NB4 (cell line): ENCODE data around the gene PELI2.

Experiments used
- POLR2A ChIP-seq: IDR thresholded peaks from 2 replicates; pipeline ENCODE4 v1.6.1; 2011; ENCODE audit warnings: mild to moderate bottlenecking; ENCODE audit not compliant: insufficient read length; ENCODE audit errors: extremely low read depth
- TF ChIP-seq, protein P1 (sequence below): IDR thresholded peaks from one replicate; pipeline ENCODE4 v1.5.1; 2012; ENCODE audit warnings: low read depth, low read length
- TF ChIP-seq, protein P2 (sequence below): IDR thresholded peaks from 2 replicates; pipeline ENCODE4 v1.6.1; 2011; ENCODE audit warnings: low read depth, low read length

DNA sequence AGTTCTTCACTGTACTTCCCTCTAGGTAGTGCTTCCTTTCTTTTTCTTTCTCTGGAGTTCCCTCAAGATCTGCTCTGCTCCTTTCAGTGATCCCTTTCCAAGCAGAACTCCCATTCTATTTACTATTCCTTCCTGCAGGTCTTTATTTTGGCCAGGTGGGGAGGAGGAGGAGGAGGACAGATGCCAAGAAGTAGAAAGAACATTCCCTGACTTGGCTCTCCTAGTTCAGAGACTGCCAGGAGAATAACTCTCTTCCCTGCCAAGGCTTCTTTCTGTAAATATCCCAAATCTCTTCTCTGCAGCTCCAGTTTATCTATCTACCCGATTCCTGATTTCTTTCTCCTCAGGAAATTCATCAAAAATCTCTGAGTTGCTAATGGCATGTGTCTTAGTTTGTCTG, 231.7 kb downstream of the PELI2 start:
- TF ChIP-seq, protein P1, sequence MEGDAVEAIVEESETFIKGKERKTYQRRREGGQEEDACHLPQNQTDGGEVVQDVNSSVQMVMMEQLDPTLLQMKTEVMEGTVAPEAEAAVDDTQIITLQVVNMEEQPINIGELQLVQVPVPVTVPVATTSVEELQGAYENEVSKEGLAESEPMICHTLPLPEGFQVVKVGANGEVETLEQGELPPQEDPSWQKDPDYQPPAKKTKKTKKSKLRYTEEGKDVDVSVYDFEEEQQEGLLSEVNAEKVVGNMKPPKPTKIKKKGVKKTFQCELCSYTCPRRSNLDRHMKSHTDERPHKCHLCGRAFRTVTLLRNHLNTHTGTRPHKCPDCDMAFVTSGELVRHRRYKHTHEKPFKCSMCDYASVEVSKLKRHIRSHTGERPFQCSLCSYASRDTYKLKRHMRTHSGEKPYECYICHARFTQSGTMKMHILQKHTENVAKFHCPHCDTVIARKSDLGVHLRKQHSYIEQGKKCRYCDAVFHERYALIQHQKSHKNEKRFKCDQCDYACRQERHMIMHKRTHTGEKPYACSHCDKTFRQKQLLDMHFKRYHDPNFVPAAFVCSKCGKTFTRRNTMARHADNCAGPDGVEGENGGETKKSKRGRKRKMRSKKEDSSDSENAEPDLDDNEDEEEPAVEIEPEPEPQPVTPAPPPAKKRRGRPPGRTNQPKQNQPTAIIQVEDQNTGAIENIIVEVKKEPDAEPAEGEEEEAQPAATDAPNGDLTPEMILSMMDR = no peak
- TF ChIP-seq, protein P2, sequence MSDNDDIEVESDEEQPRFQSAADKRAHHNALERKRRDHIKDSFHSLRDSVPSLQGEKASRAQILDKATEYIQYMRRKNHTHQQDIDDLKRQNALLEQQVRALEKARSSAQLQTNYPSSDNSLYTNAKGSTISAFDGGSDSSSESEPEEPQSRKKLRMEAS = no peak
- no peak for TF ChIP-seq POLR2A
